Activated naive CD8-positive, alpha-beta T cell treated with anti-CD3 and anti-CD28 coated beads, Interleukin-2, amount 50 U/mL, for 24 hours (primary cell): ENCODE results near the gene S100A4.
"Not testable (repeated sequence)": the region's sequence is repeated elsewhere in the genome, so short reads cannot be mapped to it uniquely, and the experiment has no call there.

Source experiments
- ATAC-seq: fragments of 150-1000 bp; cut with Tn5 transposase; one replicate; pipeline ENCODE4 v1.10.0; 2021
- DNase-seq: peaks from one replicate; pipeline ENCODE4 v3.0.0; 2021
- H3K27ac Mint-ChIP-seq: one replicate; pipeline ENCODE4 v1.8.0; 2021; ENCODE audit warnings: mild to moderate bottlenecking, mixed read lengths
- H3K27me3 Mint-ChIP-seq: one replicate; pipeline ENCODE4 v1.8.0; 2021; ENCODE audit warnings: mixed read lengths
- H3K36me3 Mint-ChIP-seq: one replicate; pipeline ENCODE4 v1.8.0; 2021; ENCODE audit warnings: low read depth, mixed read lengths
- H3K4me1 Mint-ChIP-seq: one replicate; pipeline ENCODE4 v1.8.0; 2021; ENCODE audit warnings: mixed read lengths
- H3K4me3 Mint-ChIP-seq: one replicate; pipeline ENCODE4 v1.8.0; 2021; ENCODE audit warnings: mild to moderate bottlenecking, moderate library complexity, mixed read lengths
- H3K9me3 Mint-ChIP-seq: one replicate; pipeline ENCODE4 v1.8.0; 2021; ENCODE audit warnings: mixed read lengths

S100A4 gene

DNA sequence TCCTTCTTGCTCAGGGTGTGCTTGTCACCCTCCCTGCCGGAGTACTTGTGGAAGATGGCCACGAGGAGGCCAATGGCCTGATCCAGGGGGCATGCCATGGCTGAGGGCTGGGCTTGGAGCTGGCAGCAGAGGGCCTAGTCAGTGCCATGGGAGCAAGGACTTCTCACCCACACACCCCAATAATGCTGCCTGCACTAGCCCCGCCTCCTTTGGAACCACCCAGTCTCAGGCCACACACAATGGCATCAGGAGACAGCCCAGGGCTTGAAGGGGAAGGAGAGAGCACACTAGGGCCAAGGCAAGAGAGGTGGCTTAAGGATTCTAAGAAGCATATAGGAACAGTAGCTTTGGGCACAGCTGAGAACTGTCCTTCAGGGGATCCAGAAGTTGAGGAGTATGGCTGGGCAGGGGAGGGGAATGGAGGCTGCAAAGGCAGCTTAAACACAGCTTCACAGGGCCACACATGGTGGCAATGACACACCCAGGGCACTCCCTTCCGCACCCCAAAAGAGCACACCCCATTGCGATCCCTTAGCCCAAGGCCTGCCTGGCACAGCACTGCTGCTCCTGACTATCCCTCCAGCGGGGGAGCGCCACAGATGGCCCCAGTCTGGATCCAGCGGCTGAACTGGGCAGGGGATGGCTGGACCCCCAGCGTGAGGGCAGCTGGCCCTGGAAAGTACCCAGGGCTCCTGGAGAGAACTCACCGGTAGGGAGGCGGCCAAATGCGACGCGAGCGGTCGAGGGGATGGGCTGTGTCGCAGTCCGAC is 10.2 kb downstream of the S100A4 start, which contains the start of gene S100A6:
Gene S100A6 (minus strand): TSS at position 750 of the 770 bp plus-strand sequence. CDS start 652 bp downstream, at position 98.
- H3K9me3 Mint-ChIP-seq, result no peaks in the 10 kb centered on the region
- H3K4me1 Mint-ChIP-seq, result peaks cover 75% of the 10 kb centered on the region
- peaks cover 6% of the 10 kb centered on the region for H3K36me3 Mint-ChIP-seq
- DNase-seq (peak; percentile 48), ATAC-seq (peak; percentile 26)
- H3K4me3 Mint-ChIP-seq, result peak within 1 kb of the TSS; percentile 96
- H3K27ac Mint-ChIP-seq, result peak within 1 kb of the TSS; percentile 97
- H3K27me3 Mint-ChIP-seq, result no peaks in the 10 kb centered on the region

DNA sequence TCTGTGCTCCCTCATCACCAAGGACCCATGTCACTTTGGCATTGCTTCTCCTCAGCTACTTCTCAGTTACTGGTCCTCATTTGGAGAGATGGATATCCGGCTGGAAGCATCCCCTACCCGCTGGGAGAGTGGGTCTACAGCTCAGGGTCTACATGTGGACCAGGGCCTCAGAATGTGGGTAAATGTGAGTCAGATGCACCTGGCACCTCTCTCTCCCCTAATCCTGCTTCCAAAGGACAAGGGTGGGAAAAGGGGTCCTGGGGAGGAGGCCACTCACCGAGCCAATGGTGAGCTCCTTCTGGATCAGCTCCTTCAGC is 10.7 kb downstream of the S100A4 start:
- Mint-ChIP-seq H3K4me1 (peaks cover 72% of the 10 kb centered on the region), H3K9me3 (no peaks in the 10 kb centered on the region), H3K27me3 (no peaks in the 10 kb centered on the region), H3K36me3 (peaks cover 6% of the 10 kb centered on the region), H3K27ac (peak overlapping the region; percentile 97), H3K4me3 (peak overlapping the region; percentile 96)
- DNase-seq, result no peak
- no peak for ATAC-seq

DNA sequence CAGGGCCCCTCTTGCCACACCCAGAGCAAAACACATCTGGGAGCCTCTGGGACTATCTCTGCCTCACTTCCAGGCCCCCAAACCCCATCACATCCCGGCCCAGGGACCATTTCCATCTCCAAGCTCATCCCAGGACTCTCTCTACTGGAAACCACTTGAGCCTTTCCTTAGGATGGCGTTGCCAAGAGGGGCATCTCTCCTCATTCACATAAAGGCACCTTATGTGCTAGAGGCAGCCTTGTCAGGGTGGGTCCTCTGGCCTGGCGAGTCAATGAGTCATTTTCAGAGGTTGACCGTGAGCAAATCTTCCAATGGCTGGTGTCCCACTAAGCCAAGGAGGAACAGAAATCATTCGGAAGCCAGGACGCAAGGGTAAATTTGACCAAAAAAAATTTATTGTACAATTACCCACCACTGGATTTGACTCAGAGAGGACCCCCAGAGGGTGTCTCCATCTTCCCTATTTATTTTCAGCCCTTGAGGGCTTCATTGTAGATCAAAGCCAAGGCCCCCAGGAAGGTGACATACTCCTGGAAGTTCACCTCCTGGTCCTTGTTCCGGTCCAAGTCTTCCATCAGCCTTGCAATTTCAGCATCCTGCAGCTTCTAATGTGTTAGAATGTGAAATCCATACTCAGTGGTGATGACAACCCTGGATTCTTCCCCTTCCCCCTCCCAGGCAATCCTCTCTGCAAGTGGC is 11.2 kb downstream of the S100A4 start:
- peak overlapping the region; percentile 96 for H3K4me3 Mint-ChIP-seq
- DNase-seq, result no peak
- H3K36me3 Mint-ChIP-seq, result peaks cover 6% of the 10 kb centered on the region
- H3K9me3 Mint-ChIP-seq, result no peaks in the 10 kb centered on the region
- no peak for ATAC-seq
- peak overlapping the region; percentile 97 for H3K27ac Mint-ChIP-seq
- no peaks in the 10 kb centered on the region for H3K27me3 Mint-ChIP-seq
- H3K4me1 Mint-ChIP-seq, result peaks cover 67% of the 10 kb centered on the region

DNA sequence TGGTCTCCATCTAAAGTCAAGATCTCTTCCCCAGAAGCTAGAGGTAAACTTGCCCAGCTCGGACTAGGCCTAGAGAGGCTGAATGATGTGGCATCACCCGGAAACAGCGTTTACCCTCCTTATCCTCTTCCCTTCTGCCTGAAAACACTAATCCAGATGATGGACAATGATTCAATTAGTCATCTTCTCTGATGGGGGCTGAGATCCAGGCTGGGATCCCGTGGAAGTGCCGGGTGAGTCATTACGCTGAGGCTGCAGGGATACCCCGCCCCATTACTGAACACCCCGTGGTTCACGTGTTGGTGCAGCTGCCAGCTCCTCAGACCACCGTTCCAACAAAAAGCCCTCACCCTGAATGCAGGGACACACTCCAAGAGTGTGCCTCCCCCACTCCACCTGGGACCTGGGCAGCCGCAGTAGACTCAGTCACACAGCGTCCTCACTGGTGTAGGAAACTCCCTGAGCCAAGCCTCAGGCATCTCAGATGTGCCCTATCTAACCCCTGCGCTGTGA is 11.9 kb downstream of the S100A4 start:
- Mint-ChIP-seq H3K27me3 (no peaks in the 10 kb centered on the region), H3K4me3 (peak overlapping the region; percentile 96), H3K4me1 (peaks cover 64% of the 10 kb centered on the region), H3K27ac (peak overlapping the region; percentile 97), H3K36me3 (peaks cover 6% of the 10 kb centered on the region), H3K9me3 (no peaks in the 10 kb centered on the region)
- no peak for DNase-seq
- no peak for ATAC-seq

DNA sequence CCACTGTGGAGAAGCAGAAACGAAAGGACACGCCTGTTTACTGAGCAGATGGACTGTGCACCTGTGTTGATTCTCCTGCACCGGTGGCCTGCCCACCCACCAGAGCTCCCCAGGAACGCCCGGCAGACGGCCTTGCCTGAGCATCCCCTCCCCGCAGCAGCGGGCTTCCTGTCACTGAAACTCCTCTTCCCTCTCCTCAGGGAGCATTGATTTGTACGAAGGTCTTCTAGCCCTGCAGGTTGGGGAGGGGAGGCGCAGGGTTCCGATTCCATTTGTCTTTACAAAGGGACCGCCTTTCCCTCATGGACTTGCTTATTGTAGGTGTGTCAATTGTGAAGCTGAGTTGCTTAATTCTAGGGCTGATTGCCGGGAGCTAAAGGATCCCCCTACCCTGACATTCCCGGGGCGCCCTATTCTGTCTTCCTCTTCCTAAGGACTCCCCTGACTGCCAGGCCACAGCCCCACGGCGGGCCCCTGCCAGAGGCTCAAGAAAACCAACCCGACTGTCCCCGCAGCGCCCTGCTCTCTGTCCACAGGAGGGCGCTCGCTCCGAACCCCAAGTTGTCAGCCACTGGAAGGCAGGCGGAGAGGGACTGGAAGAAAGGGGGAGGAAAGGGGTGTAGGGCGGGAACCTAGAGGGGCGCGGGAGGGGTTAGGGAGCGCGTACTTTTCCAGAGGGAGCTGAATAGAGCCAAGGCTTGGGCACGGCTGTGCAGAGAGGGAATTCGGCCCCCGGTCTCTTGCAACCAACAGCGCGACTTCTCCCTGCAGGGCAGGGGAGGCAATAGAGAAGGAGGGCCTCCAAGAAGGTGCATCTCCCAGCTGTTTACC is 12.6 kb downstream of the S100A4 start:
- peaks cover 63% of the 10 kb centered on the region for H3K4me1 Mint-ChIP-seq
- peak overlapping the region; percentile 97 for H3K27ac Mint-ChIP-seq
- DNase-seq, result peak; percentile 85

DNA sequence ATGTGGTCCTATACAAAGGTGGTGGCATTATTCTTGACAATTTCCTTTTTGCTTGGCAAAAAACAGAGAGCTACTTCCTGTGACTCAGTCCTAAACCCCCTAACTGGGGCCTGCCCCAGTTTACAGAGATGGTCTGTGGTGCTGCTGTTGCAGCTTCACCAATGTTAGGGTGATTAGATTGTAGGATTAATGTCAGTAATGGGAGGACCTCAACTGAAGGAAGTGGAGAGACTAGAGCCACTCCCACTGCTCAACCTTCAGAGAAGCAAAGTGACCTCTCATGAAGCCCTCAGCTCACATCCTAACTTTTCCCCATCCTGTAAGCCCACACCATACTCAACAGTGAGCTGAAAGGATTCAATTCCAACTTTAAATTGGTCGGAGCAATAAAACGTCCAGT is 13.4 kb downstream of the S100A4 start:
- Mint-ChIP-seq H3K4me3 (peak overlapping the region; percentile 96), H3K36me3 (peaks cover 6% of the 10 kb centered on the region), H3K9me3 (no peaks in the 10 kb centered on the region), H3K4me1 (peaks cover 61% of the 10 kb centered on the region), H3K27me3 (no peaks in the 10 kb centered on the region), H3K27ac (peak overlapping the region; percentile 97)
- ATAC-seq (peak; percentile 70), DNase-seq (no peak)

More for the DNA sequence above, 12.6 kb downstream of the S100A4 start:
- Mint-ChIP-seq H3K27me3 (no peaks in the 10 kb centered on the region), H3K9me3 (no peaks in the 10 kb centered on the region), H3K36me3 (peaks cover 6% of the 10 kb centered on the region), H3K4me3 (peak overlapping the region; percentile 96)
- ATAC-seq, result peak; percentile 17

DNA sequence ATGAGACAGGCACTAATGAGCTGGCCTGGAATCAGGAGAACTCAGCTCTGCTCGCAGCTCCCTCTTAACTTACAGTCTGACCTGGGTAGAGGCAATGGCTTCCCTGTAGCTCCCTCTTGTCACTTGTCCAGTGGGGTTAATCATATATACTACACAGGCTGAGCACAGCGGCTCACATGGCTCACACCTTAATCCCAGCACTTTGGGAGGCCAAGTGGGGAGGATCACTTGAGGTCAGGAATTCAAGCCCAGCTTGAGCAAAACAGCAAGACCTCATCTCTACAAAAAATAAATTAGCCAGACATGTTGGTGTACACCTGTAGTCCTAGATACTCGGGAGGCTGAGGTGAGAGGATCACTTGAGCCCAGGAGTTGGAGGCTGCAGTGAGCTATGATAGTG is 14.0 kb downstream of the S100A4 start:
- Mint-ChIP-seq H3K27ac (peak overlapping the region; percentile 87), H3K36me3 (peaks cover 6% of the 10 kb centered on the region), H3K4me3 (no peak overlapping the region), H3K4me1 (peaks cover 57% of the 10 kb centered on the region), H3K27me3 (no peaks in the 10 kb centered on the region), H3K9me3 (no peaks in the 10 kb centered on the region)
- ATAC-seq, result no peak
- no peak for DNase-seq

DNA sequence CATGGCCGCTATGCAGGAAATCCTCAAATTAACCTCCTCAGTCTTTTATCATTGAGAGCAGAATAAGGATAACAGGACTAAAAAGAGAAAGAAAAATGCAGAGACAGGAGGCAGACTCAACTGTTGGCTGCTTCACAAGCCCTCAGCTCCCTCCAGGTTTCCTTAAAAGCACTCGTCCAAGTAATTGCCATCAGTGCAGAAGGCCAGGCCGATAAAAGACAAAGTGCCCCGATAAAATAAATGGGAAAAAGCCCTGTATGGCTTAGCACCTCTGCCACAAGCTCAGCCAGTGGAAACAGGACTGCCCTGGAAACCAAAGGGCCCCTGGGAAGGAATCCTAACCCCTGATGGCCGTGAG is 17.9 kb downstream of the S100A4 start:
- Mint-ChIP-seq H3K4me1 (peaks cover 25% of the 10 kb centered on the region), H3K27ac (no peak overlapping the region), H3K9me3 (no peaks in the 10 kb centered on the region), H3K27me3 (no peaks in the 10 kb centered on the region), H3K4me3 (no peak overlapping the region), H3K36me3 (no peaks in the 10 kb centered on the region)
- DNase-seq (no peak), ATAC-seq (no peak)

DNA sequence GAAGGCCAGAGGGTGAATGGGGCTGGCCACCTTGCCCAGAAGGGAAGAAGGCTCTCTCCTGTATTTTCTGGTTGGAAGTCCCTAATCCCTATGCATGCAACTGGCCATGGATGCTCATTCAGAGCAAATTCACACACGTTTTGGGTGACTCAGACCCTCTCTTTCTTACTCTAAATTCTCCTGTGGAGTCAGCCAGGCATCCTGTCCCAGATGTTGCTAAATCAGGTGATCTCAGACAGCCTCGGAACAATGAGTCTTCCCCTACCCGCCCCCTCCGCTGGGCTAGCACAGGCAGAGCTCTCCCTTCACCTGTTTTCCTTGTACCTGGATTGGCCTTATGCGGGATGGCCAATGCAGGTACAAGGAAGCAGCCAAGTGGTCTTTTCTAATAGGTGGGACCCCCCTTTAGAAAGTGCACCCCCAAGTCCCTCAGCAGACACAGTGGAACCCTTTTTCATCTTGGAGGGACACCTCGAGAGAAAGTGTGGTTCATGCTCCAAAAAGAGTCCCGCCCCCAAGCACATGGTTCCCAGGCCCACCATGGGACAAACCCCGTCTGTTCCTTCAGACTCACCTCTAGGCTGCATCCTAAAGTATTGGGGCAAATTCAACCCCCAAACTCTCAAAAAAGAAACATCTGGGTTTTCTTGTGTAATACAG is 18.5 kb downstream of the S100A4 start:
- Mint-ChIP-seq H3K4me1 (peaks cover 23% of the 10 kb centered on the region), H3K27me3 (no peaks in the 10 kb centered on the region), H3K4me3 (no peak overlapping the region), H3K9me3 (no peaks in the 10 kb centered on the region), H3K36me3 (no peaks in the 10 kb centered on the region), H3K27ac (no peak overlapping the region)
- DNase-seq, result no peak
- ATAC-seq, result no peak

DNA sequence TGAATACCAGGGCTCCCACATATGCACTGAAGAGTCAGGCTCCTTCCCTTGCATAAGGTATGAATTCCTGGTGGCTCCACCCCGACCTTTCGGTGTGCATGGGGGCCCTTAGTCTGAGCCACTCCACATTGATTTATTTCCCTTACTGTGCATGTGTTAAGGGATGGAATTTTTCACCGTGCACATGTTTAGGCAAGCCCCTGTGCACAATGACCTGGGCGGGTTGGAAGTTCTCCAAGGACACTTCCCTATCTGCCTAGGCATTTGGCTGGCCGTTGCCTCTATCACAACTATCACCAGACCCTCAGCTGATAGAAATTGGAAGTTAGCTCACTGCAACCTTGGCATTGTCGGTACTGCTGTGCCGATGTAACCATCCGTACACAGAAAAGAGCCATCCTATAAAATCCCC is 19.5 kb downstream of the S100A4 start:
- H3K4me1 Mint-ChIP-seq, result peaks cover 13% of the 10 kb centered on the region
- ATAC-seq, result no peak
- H3K9me3 Mint-ChIP-seq, result no peaks in the 10 kb centered on the region
- no peaks in the 10 kb centered on the region for H3K27me3 Mint-ChIP-seq
- DNase-seq, result no peak
- H3K36me3 Mint-ChIP-seq, result no peaks in the 10 kb centered on the region
- H3K4me3 Mint-ChIP-seq, result no peak overlapping the region
- H3K27ac Mint-ChIP-seq, result no peak overlapping the region

DNA sequence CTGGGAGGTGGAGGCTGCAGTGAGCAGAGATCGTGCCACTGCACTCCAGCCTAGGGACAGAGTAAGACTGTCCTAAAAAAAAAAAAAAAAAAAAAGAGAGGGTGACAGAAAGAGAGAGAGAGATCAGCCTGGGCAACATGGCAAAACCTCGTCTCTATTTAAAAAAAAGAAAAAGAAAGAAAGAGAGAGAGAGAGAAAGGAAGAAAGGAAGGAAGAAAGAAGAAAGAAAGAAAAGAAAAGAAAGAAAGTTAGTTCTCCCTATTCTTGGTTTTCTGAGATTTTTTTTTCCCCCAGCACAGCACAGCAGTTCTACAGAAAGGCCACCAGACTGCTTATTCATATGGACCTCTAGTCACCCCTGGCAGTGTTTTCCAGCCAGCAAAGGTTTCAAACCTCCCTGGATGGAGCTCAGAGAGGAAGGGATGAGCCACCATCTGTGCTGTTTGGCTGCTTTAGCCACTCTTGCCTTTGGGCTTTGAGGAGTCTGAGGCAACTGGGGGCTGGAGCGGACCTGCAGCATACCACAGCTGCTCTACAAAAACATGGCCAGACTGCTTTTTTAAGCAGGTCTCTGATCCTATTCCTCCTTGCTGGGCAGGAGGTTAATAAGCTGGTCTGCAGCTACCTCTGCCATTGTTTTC is 20.4 kb downstream of the S100A4 start:
- no peaks in the 10 kb centered on the region for H3K27me3 Mint-ChIP-seq
- no peaks in the 10 kb centered on the region for H3K9me3 Mint-ChIP-seq
- no peak overlapping the region for H3K27ac Mint-ChIP-seq
- no peaks in the 10 kb centered on the region for H3K36me3 Mint-ChIP-seq
- no peak overlapping the region for H3K4me3 Mint-ChIP-seq
- H3K4me1 Mint-ChIP-seq, result peaks cover 5% of the 10 kb centered on the region
- no peak for DNase-seq
- ATAC-seq, result no peak

DNA sequence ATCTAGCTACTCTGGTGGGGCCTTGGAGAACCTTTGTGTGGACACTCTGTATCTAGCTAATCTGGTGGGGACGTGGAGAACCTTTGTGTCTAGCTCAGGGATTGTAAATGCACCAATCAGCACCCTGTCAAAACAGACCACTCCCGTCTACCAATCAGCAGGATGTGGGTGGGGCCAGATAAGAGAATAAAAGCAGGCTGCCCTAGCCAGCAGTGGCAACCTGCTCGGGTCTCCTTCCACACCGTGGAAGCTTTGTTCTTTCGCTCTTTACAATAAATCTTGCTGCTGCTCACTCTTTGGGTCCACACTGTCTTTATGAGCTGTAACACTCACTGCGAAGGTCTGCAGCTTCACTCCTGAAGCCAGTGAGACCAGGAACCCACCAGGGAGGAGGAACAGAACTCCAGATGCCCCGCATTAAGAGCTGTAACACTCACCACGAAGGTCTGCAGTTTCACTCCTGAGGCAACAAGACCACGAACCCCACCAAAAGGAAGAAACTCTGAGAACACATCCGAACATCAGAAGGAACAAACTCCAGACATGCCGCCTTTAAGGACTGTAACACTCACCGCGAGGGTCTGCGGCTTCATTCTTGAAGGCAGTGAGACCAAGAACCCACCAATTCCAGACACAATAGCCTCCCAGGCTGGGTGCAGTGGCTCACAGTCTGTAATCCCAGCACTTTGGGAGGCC is 23.1 kb downstream of the S100A4 start:
- not testable (repeated sequence) for H3K4me1 Mint-ChIP-seq, H3K36me3 Mint-ChIP-seq, H3K27ac Mint-ChIP-seq, H3K9me3 Mint-ChIP-seq, H3K27me3 Mint-ChIP-seq, DNase-seq, ATAC-seq
- H3K4me3 Mint-ChIP-seq, result peak overlapping the region; percentile 8

DNA sequence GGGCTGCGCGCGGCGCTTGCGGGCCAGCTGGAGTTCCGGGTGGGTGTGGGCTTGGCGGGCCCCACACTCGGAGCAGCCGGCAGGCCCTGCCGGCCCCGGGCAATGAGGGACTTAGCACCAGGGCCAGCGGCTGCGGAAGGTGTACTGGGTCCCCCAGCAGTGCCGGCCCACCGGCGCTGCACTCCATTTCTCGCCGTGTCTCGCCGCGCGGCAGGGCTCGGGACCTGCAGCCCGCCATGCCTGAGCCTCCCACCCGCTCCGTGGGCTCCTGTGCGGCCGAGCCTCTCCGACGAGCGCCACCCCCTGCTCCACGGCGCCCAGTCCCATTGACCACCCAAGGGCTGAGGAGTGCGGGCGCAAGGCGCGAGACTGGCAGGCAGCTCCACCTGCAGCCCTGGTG is 23.8 kb downstream of the S100A4 start:
- not testable (repeated sequence) for H3K27ac Mint-ChIP-seq, DNase-seq, H3K36me3 Mint-ChIP-seq, H3K9me3 Mint-ChIP-seq, ATAC-seq, H3K4me1 Mint-ChIP-seq, H3K27me3 Mint-ChIP-seq, H3K4me3 Mint-ChIP-seq
